DMS53 (cell line): ENCODE measurements around the gene TMEM132C.
A peak's percentile ranks its signal among the peaks of the same experiment; 100 is the strongest.

Source experiments
- DNase-seq: peaks from one replicate; lab custom pipeline; 2025; lab: John Stamatoyannopoulos, UW

The TMEM132C gene

DNA sequence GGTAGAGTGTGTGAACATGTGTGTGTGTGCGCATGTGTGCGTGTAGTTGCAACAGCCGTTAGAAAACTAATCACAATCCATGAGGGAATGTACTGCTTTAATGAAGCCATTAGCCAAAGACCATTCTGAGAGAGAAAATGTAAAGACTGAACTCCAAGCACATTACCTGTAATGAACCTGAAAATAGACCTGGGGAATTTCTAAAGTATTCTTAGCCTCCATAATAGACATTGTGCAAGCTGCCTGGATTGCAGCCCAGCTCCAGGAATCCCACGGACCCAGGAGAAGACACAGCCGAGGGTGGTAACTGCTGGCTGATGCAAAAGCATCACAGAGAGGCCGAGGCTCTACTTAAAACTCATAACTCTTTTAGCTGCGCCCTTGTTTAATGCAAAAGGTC, 400.2 kb downstream of the TMEM132C start:
- no peak for DNase-seq

DNA sequence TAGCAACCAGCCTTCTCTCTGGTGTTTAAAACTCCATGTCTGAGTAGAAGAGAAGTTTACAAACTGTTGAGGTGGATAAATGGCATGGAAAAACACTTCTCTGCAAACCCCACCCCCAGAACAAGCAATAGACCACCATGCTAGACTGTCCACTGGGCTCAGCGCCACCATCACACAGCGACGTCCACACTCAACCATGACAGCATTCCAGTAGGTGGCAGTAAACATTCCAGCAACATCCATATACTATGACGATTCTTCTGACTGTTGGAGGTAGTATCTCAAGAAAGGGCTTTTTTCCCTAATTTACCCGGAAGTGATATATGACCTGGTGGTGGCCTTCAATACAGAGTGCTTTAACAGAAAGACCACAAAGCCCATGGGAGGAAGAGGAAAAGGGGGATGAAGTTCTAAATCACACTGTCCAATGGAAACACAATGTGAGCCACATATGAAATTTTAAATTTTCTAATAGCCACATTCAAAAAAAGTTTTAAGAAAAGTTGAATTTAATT, 404.6 kb downstream of the TMEM132C start:
- peak; percentile 19 for DNase-seq

DNA sequence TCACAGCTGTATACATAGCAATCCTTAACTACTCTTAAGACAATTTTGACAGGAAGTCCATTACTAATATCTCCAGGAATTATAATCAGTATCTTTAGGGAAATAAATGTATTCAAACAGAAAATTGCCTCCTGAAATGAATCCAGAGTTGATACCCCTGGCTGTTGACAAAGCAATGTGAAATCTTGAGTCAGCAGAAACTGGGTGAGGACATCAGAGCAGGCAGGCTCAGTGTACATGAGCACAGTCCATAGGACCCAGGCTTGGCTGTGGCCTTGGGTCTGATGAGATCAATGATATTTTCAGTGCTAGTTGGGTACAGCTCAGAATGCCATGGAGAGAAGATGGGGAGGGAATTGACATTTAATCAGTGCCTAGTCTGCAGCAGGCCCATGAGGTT, 405.5 kb downstream of the TMEM132C start:
- no peak for DNase-seq

DNA sequence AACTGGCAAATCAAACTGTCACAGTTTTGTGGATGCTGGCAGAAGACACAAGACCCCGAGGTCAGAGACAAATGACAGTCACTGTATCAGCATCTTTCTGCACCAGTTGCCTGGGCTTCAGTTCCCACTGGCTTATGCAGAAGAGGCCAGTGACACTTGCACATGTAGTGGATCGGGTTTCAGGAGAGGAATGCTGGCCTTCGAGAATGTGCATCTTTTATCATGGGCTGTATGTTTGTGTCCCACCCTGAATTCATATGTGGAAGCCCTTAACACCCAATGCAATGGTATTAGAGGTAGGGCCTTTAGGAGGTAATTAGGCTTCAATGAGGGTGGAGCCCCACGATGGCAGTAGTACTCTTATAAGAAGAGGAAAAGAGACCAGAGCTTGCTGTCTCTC, 405.9 kb downstream of the TMEM132C start:
- DNase-seq: no peak

DNA sequence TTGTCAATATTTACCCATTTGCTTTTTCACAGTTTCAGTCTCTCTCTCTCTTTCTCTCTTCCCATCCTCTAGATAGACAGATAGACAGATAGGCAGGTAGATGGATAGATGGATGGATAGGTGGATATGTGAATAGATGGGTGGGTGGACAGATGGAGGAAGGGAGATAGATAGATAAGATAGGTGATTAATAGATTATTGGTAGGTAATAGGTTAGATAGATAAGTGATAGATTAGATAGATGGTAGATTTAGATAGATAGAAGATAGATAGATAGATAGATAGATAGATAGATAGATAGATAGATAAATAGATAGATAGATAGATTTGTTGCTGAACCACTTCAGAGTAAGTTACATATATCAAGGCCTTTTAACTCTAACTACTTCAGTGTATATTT, 408.6 kb downstream of the TMEM132C start:
- no peak for DNase-seq

DNA sequence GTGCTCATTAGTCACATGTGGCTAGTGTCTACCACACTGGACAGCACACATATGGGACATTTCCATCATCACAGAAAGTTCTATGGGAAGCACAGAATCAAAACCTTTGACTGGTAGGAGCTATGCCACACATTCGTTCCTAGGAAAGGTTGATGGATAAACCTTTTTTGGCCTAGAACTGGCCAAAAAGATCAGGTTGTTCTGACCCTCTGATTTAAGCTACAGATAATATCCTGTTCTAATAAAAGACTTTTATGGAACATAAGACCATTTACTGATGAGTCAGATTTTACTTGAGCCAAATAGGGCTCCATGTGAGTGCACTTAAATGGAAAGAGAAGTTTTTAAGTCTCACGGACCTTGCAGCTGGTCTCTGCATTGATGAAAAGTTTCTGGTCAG, 413.6 kb downstream of the TMEM132C start:
- DNase-seq: no peak

DNA sequence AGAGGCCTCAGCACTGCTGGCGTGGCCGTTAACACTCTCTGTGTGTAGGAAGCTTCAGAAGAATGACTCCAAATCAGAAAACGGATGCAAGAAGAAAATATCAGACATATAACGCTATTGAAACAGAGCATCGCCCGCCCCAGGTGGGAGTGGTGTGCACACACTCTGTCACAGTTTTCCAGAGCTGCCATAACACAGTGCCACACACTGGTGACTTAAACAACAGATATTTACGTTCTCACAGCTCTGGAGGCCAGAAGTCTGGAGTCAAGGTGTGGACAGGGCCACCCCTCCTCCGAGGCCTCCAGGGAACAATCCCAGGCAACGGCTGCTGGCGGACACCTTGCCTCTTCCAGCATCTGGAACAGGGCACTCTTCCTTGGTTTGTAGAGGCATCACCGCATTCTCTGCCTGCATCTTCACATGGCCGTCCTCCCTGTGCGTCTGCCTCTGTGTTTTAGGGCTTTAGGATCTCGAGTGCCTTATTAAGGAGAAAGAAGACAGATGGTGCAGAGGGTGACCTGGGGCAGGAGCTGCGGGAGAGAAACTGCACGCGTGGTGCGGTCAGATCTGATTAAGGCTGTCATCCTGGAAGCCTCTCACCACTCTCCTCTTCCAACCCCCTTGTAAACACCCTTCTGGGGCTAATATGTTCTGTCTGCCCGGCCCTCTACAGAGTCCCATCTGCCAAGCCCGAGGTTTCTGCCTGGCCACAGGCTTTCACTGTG, 415.7 kb downstream of the TMEM132C start:
- DNase-seq: no peak

DNA sequence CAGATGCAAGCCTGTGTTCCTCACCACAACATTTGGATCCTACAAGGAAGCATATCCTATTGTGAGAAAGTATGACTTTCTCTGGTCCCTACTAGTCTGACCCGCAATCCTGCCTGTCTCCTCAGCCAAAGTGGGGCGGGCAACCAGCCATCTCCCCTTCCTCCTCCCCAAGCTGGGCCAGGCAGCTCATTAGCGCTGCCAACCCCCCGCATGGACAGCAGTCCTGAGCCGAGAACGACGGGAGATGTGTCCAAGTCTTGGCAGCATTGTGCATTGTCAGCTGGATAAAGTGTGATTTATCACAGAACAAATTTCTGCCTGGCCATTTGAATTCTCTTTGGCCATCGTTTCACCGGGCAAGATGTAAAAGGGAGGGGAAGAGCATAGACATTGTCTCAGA, 417.4 kb downstream of the TMEM132C start:
- no peak for DNase-seq

DNA sequence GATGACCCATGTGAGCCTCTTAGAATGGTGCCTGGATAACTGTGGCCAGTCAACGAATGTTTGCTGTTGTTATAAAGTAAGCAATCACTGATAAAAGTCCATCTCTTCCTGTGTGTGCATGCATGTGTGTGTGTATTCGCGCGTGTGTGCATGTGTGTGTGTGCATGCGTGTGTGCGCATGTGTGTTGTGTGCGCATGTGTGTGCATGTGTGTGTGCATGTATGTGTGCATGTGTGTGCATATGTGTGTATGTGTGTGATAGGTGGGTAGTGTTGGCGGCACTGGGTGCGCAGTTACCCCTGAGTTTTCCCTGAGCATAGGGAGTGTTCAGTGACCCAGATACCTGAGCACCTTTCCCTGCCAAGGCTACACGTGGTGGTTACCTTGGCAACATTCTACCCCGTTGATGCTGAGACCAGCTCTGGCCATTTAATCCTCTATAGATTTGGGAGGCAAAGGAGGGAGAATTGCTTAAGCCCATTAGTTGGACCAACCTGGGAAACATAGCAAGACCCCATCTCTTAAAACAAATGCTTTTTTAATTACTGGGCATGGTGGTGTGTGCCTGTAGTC, 419.0 kb downstream of the TMEM132C start:
- DNase-seq: no peak

DNA sequence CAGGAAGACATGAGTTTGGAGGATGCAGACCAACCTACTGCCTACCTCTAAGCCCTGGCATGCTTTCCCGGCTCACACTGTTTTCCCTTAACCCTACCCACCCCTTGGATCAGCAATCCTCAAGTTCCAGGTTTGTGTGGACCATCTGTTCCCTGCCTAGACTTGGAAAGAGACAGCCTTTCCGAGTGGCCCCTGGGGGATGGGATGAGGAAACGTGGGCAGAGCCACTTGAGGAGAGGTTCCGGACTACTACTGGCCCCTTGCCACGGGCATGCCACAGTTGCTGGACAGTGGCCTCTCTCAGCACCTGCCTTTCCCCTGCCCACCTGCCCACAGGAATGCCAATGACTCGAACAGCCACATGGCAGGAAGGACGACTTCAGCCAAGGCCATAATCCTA, 420.9 kb downstream of the TMEM132C start:
- DNase-seq: no peak

DNA sequence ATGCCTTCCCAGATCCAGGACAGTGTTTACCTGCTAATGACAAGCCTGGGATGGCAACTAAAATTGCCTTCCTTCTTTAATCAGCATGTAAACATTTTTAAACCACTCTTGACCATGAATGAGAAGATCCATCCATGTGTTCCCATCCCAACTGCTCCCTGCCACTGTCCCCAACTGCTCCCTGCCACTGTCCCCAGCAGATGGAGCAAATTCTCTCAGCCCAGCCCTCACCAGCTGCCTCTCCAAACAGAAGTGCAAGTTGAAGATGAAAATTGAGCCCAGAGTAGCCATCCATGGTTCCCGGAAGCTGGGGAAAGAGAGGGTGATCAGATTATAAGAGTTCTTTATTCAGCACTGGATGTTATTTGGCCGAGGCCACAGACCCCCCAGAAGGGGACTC, 423.7 kb downstream of the TMEM132C start:
- DNase-seq: no peak

DNA sequence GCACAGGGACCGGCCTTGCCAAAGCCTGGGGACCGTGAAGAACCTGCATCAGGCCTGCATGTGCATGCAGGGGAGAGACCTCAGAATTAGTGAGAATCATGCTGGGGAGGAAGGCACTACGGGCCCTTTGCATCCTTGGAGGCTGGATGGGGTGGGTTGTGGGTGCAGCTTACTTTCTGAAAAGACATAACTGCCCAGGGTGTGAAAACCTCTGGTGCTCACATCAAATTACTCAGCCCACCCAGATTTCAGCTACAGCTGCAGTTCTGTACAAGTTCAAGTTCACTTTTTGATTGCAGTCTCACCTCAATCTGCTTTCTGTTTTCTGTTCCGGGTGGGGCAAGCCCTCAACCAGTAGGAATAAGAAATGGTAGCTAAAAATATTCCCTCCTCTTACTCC, 426.1 kb downstream of the TMEM132C start:
- DNase-seq: no peak

DNA sequence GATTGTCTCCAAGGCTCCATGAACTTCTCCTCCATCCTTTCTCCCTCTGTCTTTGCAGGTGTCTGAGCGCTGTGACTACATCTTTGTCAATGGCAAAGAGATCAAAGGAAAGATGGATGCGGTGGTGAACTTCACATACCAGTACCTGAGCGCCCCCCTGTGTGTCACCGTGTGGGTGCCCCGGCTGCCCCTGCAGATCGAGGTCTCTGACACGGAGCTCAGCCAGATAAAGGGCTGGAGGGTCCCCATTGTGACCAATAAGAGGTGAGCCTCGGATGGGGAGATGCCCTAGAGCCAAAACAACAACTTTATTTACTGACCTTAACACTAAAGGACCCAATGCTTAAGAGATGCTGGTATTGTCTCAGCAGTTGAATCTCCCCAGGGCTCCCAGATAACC, 426.8 kb downstream of the TMEM132C start:
- DNase-seq: no peak

DNA sequence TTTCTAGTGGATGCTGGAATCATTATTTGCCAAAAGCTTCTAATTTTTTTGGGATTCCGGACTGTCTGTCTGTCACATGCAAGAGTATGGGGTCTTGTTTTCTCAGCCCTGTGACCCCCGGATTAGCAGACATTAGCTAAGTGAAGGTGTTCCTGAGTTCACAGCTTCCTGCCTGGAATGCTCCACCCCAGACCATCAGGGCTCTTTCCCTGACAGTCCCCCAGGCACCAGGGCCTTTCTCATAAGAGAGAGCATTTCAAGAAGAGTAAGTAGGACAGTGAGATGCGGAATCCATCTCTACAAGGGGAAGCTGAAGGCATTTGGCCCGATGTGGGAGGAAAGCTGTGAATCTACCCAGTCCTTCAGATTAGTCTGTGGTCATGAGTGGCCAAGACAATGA, 427.5 kb downstream of the TMEM132C start:
- DNase-seq: no peak

DNA sequence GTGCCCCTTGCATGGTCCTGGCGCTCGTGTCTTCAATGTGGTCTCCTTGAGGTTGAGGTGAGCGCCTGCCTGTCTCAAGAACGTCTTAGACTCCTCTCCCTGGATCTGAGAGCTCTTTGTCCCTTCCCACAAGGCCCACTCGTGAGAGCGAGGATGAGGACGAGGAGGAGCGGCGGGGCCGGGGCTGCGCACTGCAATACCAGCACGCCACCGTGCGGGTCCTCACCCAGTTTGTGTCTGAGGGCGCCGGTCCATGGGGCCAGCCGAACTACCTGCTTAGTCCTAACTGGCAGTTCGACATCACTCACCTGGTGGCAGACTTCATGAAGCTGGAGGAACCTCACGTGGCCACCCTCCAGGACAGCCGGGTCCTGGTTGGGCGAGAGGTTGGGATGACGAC, 428.7 kb downstream of the TMEM132C start:
- DNase-seq: no peak

DNA sequence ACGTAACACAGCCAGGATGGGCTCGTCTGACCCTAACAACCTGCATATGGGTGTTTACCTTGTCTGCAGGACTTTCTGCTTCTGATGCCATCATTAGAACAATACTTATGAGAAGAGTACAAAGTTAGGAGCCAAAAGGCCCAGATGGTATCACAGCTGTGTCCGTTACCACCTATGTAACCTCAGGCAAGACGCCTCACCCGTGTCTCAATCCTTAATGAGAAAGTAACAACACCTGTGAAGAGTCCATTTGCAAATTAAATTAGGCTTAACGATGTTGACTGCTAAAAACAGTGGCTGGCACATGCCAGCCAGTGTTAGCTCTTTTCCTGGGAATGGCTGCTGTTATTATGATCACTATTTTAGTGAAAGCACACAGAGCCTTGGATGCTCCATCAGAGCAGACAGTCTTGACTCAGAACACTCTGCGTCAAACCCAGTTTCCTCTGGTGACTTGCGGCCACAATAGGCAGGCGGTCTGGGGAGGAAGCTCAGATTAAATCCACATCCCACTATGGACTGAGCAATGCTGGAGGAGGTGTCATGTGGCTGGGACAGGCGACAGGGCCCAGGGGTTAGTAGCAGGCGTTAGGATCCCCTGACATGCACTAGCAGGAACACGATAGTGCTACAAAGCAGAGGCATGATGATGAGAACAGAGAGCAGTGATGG, 431.5 kb downstream of the TMEM132C start:
- DNase-seq: no peak

DNA sequence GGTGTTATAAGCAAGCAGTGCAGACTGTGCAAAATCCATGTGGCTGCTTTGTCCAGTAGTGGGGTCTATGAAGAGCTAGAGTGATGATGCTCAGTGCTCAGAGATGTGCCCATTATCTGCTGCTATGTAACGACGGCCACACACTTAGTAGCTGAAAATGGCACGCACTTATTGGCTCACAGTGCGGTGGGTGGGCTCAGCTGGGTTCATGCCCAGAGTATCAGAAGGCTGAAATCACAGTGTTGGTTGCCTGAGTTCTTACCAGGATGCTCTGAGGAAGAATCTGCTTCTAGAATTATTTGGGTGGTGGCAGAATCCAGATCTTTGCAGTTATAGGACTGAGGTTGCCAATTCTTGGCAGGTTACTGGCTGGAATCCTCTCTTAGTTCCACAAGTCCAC, 432.1 kb downstream of the TMEM132C start:
- no peak for DNase-seq

DNA sequence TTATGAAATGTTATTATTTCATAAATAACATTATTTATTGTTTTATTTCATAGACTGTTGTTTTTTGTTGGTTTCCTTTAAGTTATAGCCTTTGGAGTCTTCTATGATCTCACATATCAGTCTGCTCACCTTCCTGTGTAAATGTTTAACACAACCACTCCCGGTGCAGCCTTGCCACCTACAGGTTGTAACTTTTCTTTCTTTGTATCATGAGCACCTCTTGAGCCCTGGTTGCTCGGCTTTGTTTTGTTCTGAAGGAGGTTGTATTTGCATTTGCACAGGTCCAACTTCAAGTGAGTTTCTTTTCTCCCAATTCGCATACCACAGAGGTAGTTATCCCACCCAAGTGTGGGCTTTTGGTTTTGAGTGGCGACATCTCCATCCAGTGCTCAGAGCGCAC, 435.4 kb downstream of the TMEM132C start:
- peak; percentile 15 for DNase-seq

DNA sequence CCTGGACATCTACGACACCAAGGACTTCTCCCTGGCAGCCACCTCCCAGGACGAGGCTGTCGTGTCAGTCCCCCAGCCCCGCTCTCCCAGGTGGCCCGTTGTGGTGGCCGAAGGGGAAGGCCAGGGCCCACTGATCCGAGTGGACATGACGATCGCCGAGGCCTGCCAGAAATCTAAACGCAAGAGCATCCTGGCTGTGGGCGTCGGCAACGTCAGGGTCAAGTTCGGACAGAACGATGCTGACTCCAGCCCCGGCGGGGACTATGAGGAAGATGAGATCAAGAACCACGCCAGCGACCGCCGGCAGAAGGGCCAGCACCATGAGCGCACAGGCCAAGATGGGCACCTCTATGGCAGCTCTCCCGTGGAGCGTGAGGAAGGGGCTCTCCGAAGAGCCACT, 438.2 kb downstream of the TMEM132C start:
- DNase-seq: no peak

DNA sequence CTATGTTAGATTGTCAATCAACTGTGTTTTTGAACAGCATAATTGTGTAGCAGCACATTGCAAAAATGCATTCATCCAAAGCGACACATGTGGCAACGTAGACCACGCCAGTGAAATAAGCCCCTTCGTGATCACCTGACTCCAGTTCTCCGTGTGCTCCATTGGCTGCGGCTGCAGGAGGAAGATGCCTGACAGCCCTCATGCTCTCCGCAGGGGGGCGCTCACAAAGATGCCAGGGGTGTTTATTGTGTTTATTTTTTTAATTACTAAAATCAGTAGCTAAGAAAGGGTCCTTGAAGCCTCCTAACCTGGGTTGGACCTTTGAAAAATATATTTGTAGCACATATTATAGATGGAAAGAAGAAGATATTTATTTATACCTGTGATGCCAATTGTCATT, 440.5 kb downstream of the TMEM132C start:
- no peak for DNase-seq

DNA sequence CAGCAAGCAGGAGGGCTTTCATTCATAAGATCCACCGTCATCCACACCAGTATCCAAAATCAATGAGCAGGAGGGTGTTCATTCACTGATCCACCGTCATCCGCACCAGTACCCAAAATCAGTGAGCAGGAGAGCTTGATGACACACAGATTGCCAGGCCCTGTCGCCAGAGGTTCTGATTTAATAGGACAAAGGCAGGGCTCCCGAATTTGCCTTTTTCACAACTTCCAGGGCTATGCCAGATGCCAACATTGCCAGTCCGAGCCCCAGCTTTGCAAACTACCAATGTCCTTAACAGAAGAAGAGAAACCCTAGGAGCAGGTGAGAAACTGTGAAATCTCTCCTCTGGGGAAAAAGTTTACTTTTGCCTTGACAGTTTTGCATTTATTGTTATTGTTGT, 441.8 kb downstream of the TMEM132C start:
- no peak for DNase-seq

DNA sequence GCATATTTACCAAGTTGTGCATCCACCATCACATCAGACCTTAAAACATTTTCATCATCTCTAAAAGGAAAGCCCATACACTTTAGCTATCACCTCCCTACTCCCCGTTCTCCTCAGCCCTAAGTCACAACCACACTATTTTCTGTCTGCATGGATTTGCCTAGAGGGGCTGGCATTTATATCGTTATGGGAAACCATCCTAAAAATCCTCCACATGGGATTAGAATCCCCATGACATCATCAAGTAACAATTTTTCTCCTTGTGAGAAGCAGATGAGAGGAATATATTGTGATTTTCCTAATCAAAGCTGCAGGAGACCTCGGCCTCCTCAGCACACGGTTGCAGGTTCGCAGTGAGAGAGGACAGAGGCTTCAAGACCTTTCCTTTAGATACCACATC, 442.7 kb downstream of the TMEM132C start:
- no peak for DNase-seq

DNA sequence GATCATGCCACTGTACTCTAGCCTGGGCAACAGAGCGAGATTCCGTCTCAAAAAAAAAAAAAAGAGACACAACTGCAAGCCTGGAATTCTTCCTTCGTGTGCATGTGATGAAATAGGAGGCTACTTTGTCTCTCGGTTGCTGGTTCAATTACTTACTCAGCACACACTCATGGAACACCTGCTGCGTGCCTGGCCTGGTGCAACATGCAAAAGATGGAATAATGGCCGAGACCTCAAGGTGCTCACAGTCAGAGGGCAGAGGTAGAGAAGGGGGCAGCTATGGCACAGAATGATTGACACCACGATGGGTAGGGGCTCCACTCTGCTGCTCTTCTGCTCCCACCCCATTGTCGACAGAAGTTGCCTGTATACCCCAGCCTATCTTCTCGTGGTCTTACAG, 444.5 kb downstream of the TMEM132C start:
- DNase-seq: no peak
